Pancreas (tissue), 10 donors: ENCODE results near the gene MYEOV. TPM values are rescaled to one million over a fixed set of nuclear protein-coding genes. Genes with fewer than 3 reads are reported as not detected.
A peak's percentile ranks its signal among the peaks of the same experiment; 100 is the strongest.

Source experiments
- ATAC-seq, 4 donors: fragments of 200-7000 bp; cut with Tn5 transposase; one replicate each; pipeline versions ENCODE4 v1.8.0 to v1.9.1; 2020; ENCODE audit warnings: mild to moderate bottlenecking in 4 of 4, moderate library complexity in 4 of 4
- DNase-seq, 6 donors: peaks; one replicate each; pipeline ENCODE4 v3.0.0-alpha.2; 2020
- FAIRE-seq: peaks from 2 replicates; lab custom pipeline; 2012; peaks lifted over from hg19 to GRCh38; lab: Jason Lieb, UNC
- H3K27ac ChIP-seq, 4 donors: fragments of 200-600 bp; sonication (generic); 1 replicate in 3 of 4; 2 replicates in 1 of 4; pipeline versions ENCODE4 v1.5.0 to v1.8.0; 2020
- H3K27me3 ChIP-seq, 4 donors: fragments of 200-600 bp; one replicate each; pipeline ENCODE4 v1.8.0; 2021
- H3K36me3 ChIP-seq, 3 donors: fragments of 200-600 bp; sonication (generic) in 1 of 3; one replicate each; pipeline versions ENCODE4 v1.5.0 to v1.8.0; 2020 to 2021
- H3K4me1 ChIP-seq, 3 donors: fragments of 200-600 bp; one replicate each; pipeline ENCODE4 v1.8.0; 2021
- H3K4me3 ChIP-seq, 4 donors: fragments of 200-600 bp; sonication (generic) in 2 of 4; one replicate each; pipeline versions ENCODE4 v1.5.0 to v1.8.0; 2020 to 2021
- H3K9me3 ChIP-seq, 4 donors: fragments of 200-600 bp; one replicate each; pipeline ENCODE4 v1.8.0; 2021
- WGBS, 2 donors: extraction: QIAGEN DNeasy Blood & Tissue Kit; methylation state at CpG; one replicate each; pipeline ENCODE4 v1.1.7; 2013; 5-methylcytosine and 5-hydroxymethylcytosine counted together
- intact Hi-C, 3 donors: fragments of 100-400 bp; cut with DNase I; formaldehyde crosslinking; loops; one replicate each; pipeline versions ENCODE4 v1.11.1 to v1.14.2; 2022
- polyA plus RNA-seq, 2 donors: library from polyadenylated mRNA; stranded (reverse); fragments of 200-250 nt; gene quantifications; one replicate each; pipeline ENCODE4 v1.2.3, GENCODE V29; 2013
- total RNA-seq, 6 donors: library from RNA; stranded (reverse); fragmentation: NEBNext Ultra II Directional in 4 of 6; extraction: Animal tissue kit (Norgen Biotek cat#: 25700) in 4 of 6; gene quantifications; one replicate each; pipeline versions ENCODE4 v1.2.1 to v1.2.4, GENCODE V29; 2021 to 2023
- TF ChIP-seq, protein P1 (sequence below), 4 donors: fragments of 200-600 bp; sonication (generic) in 3 of 4; IDR thresholded peaks; one replicate each; pipeline versions ENCODE4 v1.5.0 to v1.8.0; 2021; ENCODE audit warnings: antibody characterized with exemption in 4 of 4
- donor health status: healthy with polysubstance abuse.
- donor health status: DM: no; HTN: no; CAD: no; lungs with moderate emphysema.
- donor health status: DM: no; HTN: no; CAD: no.
- donor health status: control.
- donor health status: control.
- donor health status: Bipolar disorder and iron deficiency.
- donor health status: DM: yes; HTN: yes; CAD: no.
- donor health status: DM: no; HTN: no; CAD: no.
- donor health status: DM: no; HTN: no; CAD: no.
- donor health status: DM: yes; HTN: yes; CAD: no.

Gene MYEOV
- total and polyA plus RNA-seq, 8 donors: 0.37 to 3.8 (median 3.2) TPM; not detected in 1

DNA sequence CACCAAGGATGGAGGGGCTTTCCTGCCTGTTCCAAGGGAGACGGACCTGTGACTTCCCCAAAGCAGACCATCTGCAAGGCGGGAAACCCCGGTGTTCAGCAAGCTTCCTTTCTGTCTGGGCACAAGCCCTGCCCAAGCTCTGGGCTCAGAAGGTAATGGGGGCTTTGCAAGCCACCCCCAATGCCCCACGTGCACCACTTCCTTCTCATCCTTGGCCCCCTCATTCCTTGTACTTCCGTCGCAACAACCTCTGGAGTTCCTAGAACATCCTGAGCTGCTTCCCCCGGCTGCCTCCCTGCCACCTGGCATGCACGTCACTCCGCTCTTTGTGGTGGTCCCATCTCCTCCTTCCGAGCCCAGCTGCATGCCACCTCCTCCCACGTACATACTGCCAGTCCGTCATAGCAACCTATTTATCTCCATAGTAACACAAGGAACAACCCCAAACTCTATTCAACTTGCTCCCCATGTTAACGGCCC lies 3.9 kb downstream of the MYEOV start:
- no peak overlapping the region for H3K4me3 ChIP-seq
- DNase-seq: peak in 2 of 6 donors; percentile 43 to 54

DNA sequence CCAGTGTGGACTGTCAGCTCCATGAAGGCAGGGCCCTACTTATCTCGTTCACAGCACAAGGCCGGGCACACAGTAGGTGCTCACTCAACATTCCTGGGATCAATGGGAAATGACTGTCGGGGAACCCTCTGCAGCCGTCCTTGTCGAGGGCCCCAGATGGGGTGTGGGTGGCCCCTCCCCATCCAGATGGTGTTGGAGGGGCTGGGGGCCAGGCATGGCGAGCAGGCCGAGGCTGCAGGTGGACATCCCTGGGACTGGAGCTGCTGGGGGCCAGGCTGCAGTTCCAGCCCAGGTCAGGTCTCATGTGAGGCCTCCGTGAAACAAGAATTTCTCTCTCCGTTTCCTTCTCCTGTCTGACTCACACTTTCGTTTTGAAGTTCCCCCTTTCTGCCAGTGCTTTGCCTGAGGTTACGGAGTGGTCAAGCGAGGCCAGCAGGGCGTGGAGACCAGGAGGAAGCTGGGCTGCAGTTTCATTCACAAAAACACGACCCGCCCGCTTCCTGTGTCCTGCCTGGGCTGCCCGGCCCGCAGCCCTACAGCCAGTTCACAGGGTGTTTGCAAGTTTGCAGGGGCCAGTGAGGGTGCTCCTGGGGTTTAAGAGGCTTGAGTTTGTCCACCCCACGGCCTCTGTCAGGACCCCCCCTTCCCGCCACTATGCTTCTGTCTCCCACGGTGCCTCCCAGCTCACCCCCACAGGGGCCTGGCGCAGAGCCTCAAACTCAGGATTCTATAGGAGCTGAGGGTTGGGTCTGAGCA lies 4.5 kb downstream of the MYEOV start:
- H3K4me1 ChIP-seq: peaks cover 0 to 16% (median 7%) of the 10 kb centered on the region in 3 donors
- peak; percentile 29 to 72 (median 64) for ATAC-seq
- WGBS, 2 donors: 58 to 59% methylated on average over 22 of the region's 22 CpGs

More for the DNA sequence above, 3.9 kb downstream of the MYEOV start:
- H3K36me3 ChIP-seq: no peaks in the 10 kb centered on the region
- TF ChIP-seq, protein P1, sequence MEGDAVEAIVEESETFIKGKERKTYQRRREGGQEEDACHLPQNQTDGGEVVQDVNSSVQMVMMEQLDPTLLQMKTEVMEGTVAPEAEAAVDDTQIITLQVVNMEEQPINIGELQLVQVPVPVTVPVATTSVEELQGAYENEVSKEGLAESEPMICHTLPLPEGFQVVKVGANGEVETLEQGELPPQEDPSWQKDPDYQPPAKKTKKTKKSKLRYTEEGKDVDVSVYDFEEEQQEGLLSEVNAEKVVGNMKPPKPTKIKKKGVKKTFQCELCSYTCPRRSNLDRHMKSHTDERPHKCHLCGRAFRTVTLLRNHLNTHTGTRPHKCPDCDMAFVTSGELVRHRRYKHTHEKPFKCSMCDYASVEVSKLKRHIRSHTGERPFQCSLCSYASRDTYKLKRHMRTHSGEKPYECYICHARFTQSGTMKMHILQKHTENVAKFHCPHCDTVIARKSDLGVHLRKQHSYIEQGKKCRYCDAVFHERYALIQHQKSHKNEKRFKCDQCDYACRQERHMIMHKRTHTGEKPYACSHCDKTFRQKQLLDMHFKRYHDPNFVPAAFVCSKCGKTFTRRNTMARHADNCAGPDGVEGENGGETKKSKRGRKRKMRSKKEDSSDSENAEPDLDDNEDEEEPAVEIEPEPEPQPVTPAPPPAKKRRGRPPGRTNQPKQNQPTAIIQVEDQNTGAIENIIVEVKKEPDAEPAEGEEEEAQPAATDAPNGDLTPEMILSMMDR (IDR thresholded peaks at IDR 0.05): no peak
- intact Hi-C loops: no loop called here
- H3K9me3 ChIP-seq: no peaks in the 10 kb centered on the region
- peak overlapping the region; percentile 57 to 91 (median 80) for H3K27ac ChIP-seq
- 76 to 82% methylated on average over 13 of the region's 13 CpGs for WGBS, 2 donors
- no peak for FAIRE-seq
- no peaks in the 10 kb centered on the region for H3K27me3 ChIP-seq
- peaks cover 0 to 16% (median 7%) of the 10 kb centered on the region in 3 donors for H3K4me1 ChIP-seq
- ATAC-seq: peak in 2 of 4 donors; percentile 13 to 36

DNA sequence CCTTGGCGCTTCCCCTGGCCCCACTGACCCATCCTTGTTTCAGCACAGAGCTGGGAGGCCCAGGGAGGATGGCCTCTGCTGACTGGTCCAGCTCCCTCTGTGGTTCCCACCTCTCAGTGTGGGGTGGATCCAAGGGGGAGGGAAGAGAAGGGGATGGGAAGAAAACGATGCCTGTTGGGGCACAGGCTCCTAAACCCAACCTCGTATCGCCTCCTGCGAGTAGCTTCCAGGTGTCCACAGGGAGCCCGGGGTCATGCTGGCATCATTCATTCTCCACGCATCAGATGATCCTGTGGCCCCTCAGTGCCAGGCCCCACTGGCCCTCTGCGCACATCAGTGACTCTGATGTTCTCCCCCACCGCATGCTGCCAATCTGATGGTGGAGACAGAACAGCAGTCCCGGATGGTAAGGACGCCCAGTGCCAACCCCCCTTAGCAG lies 5.1 kb downstream of the MYEOV start:
- ATAC-seq (no peak), FAIRE-seq (no peak), DNase-seq (peak in 1 of 6 donors; percentile 37)
- 83 to 91% methylated on average over 11 of the region's 11 CpGs for WGBS, 2 donors
- no peaks in the 10 kb centered on the region for H3K27me3 ChIP-seq
- H3K27ac ChIP-seq: peak overlapping the region; percentile 57 to 91 (median 80)
- intact Hi-C loops: no loop called here
- TF ChIP-seq, protein P1 (IDR thresholded peaks at IDR 0.05): no peak
- H3K36me3 ChIP-seq: no peaks in the 10 kb centered on the region
- H3K4me1 ChIP-seq: peaks cover 0 to 16% (median 7%) of the 10 kb centered on the region in 3 donors
- H3K4me3 ChIP-seq: no peak overlapping the region
- no peaks in the 10 kb centered on the region for H3K9me3 ChIP-seq

More for the DNA sequence above, 4.5 kb downstream of the MYEOV start:
- H3K9me3 ChIP-seq: no peaks in the 10 kb centered on the region
- no peak overlapping the region for H3K4me3 ChIP-seq
- FAIRE-seq (no peak), DNase-seq (peak in 4 of 6 donors; percentile 37 to 69 (median 46))
- intact Hi-C loops: no loop called here
- H3K27me3 ChIP-seq: no peaks in the 10 kb centered on the region
- TF ChIP-seq, protein P1 (IDR thresholded peaks at IDR 0.05): no peak
- peak overlapping the region; percentile 57 to 91 (median 80) for H3K27ac ChIP-seq
- no peaks in the 10 kb centered on the region for H3K36me3 ChIP-seq

DNA sequence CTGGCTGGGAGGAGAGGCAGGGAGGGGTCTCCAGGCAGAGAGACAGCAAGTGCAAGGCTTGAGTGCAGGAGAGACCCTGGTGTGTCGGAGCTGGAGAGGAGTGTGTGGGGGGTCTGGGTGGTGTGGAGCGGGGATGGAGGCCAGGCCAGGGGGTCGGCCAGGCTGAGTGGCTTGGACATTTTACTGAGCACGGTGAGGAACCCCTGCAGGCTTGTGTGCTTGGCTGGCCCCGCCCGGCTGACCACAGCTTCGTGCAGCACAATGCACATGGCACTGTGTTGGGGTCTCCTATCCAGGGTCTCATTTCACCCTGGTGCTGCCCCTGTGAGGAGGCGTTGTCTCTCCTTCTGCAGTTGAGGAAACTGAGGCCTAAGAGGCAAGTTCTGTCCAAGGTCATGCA lies 5.6 kb downstream of the MYEOV start:
- H3K27ac ChIP-seq: no peak overlapping the region
- H3K27me3 ChIP-seq: no peaks in the 10 kb centered on the region
- no peaks in the 10 kb centered on the region for H3K36me3 ChIP-seq
- DNase-seq (peak in 1 of 6 donors; percentile 43), FAIRE-seq (no peak), ATAC-seq (no peak)
- no peaks in the 10 kb centered on the region for H3K9me3 ChIP-seq
- intact Hi-C loops: no loop called here
- TF ChIP-seq, protein P1 (IDR thresholded peaks at IDR 0.05): no peak
- H3K4me3 ChIP-seq: no peak overlapping the region
- H3K4me1 ChIP-seq: peaks cover 0 to 16% (median 7%) of the 10 kb centered on the region in 3 donors
- WGBS, 2 donors: 85 to 92% methylated on average over 5 to 8 of the region's 8 CpGs
